GM12801 (cell line): ENCODE results near the gene PDZD2.

Source experiments
- TF ChIP-seq, protein P1 (sequence below): IDR thresholded peaks from one replicate; pipeline ENCODE4 v1.5.1; 2011; ENCODE audit warnings: control low read depth; ENCODE audit not compliant: insufficient read length; ENCODE audit errors: extremely low read depth

PDZD2 gene

DNA sequence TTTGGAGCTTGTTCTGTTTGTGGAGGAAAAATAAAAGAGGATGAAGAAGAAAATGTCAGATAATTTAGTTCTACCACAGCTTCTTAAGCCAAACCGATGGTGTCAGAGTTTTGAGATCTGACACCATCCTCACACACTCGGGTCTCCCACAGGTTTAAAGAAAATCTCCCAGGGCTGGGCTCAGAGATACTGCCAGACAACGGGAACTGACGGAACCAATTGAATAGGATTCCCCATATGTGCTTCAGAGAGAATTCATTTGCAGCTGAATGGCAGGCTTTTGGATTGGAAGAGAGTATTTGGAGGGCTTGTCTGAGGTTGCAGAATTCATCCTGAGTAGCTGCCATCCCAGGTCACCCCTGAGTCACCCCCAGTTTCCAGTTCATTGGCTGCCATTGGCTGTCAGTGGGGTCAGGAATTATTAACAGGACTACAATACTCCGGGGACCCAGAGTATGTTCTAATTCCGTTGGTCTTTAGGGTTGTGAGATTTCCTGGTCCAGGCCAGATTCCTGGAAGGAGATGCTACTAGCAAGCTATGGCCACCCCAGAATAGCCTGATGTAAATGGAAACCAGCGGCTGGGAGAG lies 131.3 kb downstream of the PDZD2 start:
- TF ChIP-seq, protein P1, sequence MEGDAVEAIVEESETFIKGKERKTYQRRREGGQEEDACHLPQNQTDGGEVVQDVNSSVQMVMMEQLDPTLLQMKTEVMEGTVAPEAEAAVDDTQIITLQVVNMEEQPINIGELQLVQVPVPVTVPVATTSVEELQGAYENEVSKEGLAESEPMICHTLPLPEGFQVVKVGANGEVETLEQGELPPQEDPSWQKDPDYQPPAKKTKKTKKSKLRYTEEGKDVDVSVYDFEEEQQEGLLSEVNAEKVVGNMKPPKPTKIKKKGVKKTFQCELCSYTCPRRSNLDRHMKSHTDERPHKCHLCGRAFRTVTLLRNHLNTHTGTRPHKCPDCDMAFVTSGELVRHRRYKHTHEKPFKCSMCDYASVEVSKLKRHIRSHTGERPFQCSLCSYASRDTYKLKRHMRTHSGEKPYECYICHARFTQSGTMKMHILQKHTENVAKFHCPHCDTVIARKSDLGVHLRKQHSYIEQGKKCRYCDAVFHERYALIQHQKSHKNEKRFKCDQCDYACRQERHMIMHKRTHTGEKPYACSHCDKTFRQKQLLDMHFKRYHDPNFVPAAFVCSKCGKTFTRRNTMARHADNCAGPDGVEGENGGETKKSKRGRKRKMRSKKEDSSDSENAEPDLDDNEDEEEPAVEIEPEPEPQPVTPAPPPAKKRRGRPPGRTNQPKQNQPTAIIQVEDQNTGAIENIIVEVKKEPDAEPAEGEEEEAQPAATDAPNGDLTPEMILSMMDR = no peak

DNA sequence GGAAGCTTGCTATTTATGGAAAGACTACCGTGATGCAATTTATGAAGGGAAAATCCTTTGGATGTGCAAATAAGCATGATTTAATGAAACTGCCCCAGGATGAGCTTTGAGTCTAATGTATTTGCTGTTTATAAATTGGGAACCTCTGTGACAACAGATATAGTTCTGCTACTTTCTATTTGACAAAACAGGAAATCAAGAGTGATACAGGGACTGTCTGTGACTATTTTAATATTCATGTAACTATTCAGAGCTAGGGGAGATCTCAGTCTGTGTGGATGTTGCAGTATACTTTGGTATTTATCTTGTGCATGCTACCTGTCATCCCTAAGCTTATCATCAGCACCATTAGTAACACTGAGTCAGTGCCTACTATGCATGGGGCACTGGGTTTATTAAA lies 132.1 kb downstream of the PDZD2 start:
- TF ChIP-seq, protein P1 = no peak

DNA sequence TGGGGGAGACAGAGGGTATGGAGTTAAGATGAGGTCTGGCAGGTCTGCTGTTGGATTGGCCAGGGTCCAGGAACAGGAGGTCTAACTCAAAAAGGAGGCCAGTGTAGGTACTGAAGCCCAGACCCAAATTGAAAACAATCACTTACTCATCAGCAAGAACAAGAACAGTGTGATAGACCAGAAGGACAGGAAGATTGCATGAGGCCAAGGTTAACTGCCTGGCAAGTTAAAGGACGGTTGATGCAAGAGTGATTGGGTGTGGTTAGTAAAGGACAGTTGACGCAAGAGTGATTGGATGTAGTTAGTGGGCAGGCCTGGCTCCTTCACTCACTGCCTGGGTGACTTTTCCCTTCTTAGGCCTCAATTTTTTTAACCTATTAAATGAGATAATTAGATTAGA lies 132.6 kb downstream of the PDZD2 start:
- TF ChIP-seq, protein P1 = no peak

DNA sequence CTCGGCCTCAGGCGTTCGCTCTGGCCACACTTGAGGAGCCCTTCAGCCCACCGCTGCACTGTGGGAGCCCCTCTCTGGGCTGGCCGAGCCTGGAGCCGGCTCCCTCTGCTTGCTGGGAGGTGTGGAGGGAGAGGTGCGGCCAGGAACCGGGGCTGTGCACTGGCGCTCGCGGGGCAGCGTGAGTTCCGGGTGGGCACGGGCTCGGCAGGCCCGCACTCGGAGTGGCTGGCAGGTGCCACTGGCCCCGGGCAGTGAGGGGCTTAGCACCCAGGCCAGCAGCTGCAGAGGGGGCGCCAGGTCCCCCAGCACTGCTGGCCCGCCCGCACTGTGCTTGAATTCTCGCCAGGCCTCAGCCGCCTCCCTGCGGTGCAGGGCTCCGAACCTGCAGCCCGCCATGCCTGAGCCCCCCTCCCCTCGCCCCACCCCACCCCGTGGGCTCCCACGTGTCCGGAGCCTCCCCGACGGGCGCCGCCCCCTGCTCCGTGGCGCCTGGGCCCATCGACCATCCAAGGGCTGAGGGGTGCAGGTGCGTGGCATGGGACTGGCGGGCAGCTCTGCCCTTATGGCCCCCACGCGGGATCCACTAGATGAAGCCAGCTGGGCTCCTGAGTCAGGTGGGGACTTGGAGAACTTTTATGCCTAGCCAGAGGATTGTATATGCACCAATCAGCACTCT lies 138.2 kb downstream of the PDZD2 start:
- TF ChIP-seq, protein P1 = no peak

DNA sequence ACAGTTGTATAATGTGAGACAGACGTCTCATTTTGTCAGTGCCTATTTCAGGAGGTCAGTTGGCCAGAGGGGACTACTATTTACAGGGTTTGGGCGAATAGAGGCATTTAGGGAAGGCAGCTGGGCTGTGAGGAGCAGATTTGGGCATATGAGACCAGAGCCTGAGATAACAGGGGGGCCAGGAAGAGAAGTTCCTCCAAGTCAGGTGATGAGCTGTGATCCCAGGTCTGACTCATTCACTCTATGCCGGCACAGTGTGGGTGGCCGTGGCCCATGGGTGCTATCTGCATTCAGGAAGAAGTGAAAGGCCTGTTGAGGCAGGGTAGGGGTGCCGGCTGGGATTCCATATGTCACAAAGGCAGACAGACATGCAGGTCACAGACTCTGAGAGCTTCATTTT lies 142.8 kb downstream of the PDZD2 start:
- TF ChIP-seq, protein P1 = no peak

DNA sequence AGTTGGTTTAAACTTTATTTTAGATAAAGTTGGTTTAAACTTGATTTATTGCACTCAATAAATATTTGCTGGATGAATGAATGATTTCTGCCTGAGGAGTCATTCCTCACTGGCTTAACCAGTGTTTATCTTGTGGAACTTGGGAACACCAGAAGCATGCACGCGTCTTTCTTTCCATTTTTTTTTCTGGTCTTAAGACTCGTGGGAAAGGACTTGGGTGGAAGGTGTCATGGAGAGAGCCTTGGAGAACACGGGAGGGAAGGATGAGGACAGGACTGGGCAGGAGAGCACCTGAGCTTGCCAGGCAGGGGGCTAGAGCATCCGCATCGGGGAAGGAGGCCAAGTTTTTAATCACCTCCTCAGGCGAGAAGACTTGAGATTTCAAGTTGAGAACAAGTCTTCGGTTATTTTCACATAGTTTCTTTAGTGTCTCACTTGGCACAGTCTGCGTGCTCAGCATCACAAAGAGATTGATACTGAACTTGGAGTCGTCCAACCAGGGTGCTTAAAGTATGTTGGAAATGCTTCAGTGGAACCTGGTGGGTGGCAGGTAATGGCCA lies 144.2 kb downstream of the PDZD2 start:
- TF ChIP-seq, protein P1 = no peak

DNA sequence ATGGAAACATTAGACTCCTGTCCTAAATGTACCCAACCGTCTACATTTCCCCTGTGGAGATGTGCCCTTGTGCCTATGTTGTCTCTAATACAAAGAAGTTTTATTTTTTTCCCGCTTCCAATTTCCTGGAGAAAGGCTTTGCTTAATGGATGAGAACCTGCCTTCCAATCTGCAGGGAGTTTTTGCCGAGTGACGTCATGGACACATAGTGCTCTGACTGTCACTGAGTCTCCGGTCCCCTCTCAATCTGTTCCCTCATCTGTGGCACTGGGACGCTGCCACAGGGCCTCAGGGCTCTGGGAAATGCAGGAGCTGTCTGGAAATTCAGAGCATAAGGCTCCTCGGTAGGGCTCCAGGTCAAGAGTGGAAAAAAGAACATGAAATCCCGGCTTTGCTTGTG lies 144.8 kb downstream of the PDZD2 start:
- TF ChIP-seq, protein P1 = no peak
